Omental fat pad (tissue), 4 donors: ENCODE results near the gene HDLBP. TPM values are rescaled to one million over a fixed set of nuclear protein-coding genes. Genes with fewer than 3 reads are reported as not detected.
"Not testable (repeated sequence)": the region's sequence is repeated elsewhere in the genome, so short reads cannot be mapped to it uniquely, and the experiment has no call there.

ENCODE experiments used
- ATAC-seq: fragments of 150-250 bp; one replicate; pipeline ENCODE4 v1.9.1; 2016; ENCODE audit warnings: mild to moderate bottlenecking, moderate library complexity; ENCODE audit not compliant: low FRiP score
- DNase-seq: peaks from one replicate; pipeline ENCODE4 v3.0.0-alpha.2; 2019; ENCODE audit warnings: low spot score
- total RNA-seq, 4 donors: library from RNA; depleted of rRNA; stranded (reverse); fragments of >200 nt; gene quantifications; one replicate each; pipeline ENCODE4 v1.1.0, GENCODE V29; 2016
- TF ChIP-seq, protein P1 (sequence below), 3 donors: fragments of 450-650 bp; IDR thresholded peaks; one replicate each; pipeline ENCODE4 v1.5.1; 2016 to 2017; ENCODE audit warnings: antibody characterized with exemption in 3 of 3, mild to moderate bottlenecking in 3 of 3, moderate library complexity in 2 of 3

The HDLBP gene
- total RNA-seq, 4 donors from 2014 or later, result 356 to 471 (median 416) TPM

DNA sequence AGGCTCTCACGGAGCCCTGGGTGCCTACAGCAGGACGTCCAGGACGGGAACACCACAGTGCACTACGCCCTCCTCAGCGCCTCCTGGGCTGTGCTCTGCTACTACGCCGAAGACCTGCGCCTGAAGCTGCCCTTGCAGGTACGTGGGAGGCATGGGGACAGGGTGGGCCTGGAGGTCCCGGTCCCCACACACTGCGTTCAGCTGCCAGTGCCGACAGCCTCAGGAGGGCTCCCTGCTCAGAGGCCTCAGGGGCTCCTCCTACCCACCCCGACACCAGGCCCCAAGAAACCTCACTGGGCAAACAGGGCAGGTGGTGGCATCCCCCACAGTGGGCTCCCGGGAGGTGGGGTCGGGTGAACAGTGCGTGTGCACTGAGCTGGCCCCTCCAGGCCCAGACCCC is 116.2 kb downstream of the HDLBP start:
- DNase-seq (no peak), ATAC-seq (no peak)
- TF ChIP-seq, protein P1, sequence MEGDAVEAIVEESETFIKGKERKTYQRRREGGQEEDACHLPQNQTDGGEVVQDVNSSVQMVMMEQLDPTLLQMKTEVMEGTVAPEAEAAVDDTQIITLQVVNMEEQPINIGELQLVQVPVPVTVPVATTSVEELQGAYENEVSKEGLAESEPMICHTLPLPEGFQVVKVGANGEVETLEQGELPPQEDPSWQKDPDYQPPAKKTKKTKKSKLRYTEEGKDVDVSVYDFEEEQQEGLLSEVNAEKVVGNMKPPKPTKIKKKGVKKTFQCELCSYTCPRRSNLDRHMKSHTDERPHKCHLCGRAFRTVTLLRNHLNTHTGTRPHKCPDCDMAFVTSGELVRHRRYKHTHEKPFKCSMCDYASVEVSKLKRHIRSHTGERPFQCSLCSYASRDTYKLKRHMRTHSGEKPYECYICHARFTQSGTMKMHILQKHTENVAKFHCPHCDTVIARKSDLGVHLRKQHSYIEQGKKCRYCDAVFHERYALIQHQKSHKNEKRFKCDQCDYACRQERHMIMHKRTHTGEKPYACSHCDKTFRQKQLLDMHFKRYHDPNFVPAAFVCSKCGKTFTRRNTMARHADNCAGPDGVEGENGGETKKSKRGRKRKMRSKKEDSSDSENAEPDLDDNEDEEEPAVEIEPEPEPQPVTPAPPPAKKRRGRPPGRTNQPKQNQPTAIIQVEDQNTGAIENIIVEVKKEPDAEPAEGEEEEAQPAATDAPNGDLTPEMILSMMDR (IDR thresholded peaks at IDR 0.05), result no peak

DNA sequence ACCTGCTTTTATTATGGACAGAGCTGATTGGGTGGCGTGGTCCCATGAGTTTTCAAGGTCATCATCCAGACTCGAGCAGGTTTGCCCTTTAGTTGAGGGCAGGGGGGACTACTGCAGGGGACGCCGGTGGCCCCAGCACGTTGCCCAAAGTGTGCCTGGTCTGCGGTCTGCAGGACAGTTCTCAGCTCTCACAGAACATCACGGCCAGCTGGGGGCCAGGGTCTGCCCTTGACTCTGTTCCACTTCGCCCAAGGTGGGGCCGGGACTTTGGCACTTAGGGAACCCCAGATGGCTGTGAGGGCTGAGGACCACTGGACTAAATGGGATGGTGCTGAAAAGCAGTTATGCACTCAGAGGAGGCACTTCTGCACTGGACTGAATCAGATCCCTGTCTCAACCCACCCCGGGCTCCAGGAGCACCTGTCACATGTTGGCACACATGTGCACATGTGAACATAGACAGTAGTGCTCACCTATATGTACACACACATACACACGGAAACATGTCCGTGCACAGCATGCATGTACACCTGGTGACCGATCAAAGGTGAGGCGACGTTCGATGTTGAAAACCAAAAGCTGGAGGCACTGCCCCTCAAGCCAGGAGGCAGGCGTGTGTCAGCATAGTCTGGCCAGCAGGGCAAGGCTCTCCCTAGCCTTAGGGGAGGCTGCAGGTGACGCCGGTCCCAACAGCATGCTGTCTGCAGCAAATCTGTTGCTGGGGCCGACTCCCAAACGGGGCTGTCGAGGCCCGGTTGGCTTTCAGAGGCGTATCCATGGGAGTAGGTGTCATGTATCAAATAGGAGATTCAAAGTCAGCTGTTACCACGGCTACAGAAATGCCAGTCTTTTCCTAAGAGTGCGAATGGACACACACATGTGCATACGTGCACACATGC is 116.8 kb downstream of the HDLBP start:
- no peak for ATAC-seq
- TF ChIP-seq, protein P1 (IDR thresholded peaks at IDR 0.05), result no peak
- no peak for DNase-seq

GRCh38 chr2:241197947-241198346 is 117.5 kb downstream of the HDLBP start:
- TF ChIP-seq, protein P1 (IDR thresholded peaks at IDR 0.05), result no peak
- DNase-seq (no peak), ATAC-seq (no peak)

GRCh38 chr2:241197246-241197645 is 118.2 kb downstream of the HDLBP start:
- not testable (repeated sequence) for DNase-seq, ATAC-seq

- DNase-seq (no peak), ATAC-seq (no peak)
- TF ChIP-seq, protein P1 (IDR thresholded peaks at IDR 0.05), result no peak
These were observed 119.9 kb downstream of the HDLBP start for GRCh38 chr2:241195506-241196130.

DNA sequence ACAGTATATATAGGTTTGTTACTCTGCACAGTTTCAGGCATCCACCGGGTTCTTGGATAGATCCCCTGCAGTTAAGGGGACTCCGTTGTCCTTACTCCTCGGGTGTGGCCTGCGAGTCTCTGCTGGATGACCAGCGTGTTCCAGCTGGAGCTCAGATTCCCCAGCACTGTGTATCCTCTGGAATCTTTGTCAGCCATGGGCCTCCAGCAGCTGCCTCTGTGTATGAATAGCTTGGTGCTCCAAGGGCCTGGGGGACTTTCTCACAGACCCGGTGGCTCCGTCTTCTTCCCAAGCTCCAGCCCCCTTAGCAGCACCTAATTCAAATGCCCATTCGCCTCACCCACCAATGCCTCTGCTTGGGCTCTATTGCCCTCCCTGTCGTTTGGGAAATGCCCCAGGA is 120.7 kb downstream of the HDLBP start:
- TF ChIP-seq, protein P1 (IDR thresholded peaks at IDR 0.05), result no peak
- DNase-seq, result no peak
- no peak for ATAC-seq

DNA sequence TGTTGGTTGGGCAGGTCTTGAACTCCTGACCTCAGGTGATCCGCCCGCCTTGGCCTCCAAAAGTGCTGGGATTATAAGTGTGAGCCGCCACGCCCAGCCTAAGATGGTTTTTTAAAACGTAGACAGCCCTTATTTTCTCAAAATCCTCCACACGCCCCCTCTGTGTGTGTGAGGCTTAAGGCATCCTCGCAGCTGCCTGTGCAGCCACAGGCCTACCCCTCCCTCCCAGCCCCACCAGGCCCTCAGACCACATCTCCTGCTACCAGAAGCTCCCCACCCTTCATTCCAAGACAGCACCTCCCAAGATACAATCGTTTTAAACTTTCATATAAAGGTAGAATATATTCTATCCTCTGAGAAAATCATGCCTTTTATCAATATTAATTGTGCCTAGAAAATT is 122.2 kb downstream of the HDLBP start:
- no peak for DNase-seq
- ATAC-seq, result no peak
- TF ChIP-seq, protein P1 (IDR thresholded peaks at IDR 0.05), result no peak
